T-helper 1 cell treated with Interleukin-12 subunit alpha and Interleukin-12 subunit beta and Interleukin-4 antibody, amounts not matched to agents 30 ng/mL and 1 ng/mL, for 36 hours (primary cell): ENCODE data around the gene PRMT9. TPM values are rescaled to one million over a fixed set of nuclear protein-coding genes. Genes with fewer than 3 reads are reported as not detected.

ENCODE experiments used
- intact Hi-C: fragments of 100-400 bp; cut with micrococcal nuclease; formaldehyde crosslinking; loops from one replicate; pipeline ENCODE4 v1.15.1; 2024
- total RNA-seq: library from RNA; stranded (reverse); gene quantifications from 2 replicates; pipeline ENCODE4 v1.2.3, GENCODE V29; 2022

PRMT9 gene
- 8.3 and 10.1 TPM in 2 replicates for total RNA-seq

DNA sequence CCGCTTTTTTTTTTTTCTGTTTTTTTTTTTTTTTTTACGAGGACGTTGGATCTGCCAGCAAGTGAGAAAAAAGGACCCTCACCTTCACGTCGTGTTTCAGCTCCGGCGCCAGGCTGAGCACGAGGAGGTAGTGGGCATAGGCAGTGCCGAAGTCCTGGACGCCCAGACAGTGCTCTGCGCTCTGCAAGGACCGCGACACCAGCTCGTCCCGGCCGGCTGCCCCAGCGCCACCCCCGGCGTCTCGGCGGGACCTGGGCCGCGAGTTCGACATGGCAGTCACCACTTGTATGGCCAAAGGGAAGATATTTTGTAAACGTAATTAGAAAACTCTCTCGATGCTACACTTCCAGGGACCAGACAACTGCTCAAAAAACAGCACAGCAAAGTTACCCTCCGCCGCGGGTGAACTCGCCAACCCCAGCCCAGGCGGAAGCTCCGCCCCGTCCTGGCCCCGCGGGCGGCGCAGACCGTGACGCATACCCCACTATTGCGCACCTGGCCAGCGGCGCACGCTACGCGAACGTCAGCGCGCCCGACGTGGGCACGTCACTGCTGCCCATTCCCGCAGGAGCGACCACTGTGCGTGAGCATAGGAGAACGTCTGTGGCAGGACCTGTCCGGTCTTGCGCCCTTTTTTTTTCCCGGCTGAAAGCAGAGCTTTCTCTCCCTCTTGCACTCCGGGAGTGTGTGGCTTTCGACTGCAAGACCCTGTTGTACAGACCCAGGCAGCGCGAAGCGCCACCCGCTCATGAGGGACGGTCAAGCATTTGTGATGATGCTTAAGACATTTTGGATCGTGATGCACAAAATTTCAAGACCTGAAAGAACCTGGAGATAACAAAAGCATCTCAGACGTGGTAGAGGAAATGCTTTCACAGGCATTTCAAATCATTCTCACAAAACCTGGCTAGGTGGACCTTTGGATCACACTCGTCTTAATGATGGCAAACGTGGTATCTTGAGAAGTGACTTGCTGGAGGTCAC is at the start of gene PRMT9:
Gene PRMT9 (minus strand): TSS at position 447 of the 984 bp plus-strand sequence. CDS start 176 bp downstream, at position 271.
- intact Hi-C loops: loop anchor here (1.0 to 5.0 kb wide), 10 partner anchors 24 to 1747 kb away; partner anchors contain the start of genes NR3C2, SLC10A7, TMEM184C and ZNF827

DNA sequence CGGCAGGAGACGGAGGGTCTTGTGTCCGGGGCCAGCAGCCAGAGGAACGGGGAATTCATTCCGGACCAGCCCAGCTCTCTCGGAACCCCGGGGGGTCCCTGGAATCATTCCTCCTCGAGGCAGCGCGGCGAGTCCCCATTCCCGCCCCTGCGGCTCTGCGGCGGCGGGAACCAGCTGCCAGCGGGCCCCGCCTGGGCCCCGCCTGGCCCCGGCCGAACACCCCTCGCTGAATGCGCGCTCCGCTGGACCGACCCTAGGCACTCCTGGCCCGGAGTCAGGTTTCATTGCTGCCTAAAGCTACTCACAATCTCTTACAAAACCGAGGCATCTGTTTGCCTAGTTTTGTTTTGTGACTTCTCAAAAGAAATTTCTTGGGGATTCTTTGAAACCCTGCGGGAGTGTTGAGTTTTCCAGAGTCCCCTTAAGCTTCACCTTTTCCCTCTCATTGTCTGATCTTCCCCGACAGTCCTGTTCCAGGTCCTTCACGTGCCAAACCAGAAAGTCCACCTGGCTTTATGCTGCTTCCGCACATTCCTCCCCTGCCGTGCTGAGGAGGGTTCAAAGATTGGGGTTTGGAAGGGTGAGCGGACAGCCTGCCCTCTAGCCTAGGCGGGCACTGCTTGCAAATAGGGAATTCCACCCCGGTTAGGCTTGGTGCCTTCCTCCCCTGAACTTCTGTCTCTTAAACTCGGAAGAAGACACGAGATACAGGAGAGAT is 48.7 kb upstream of the PRMT9 start:
- intact Hi-C loops: loop anchor here (1.0 to 5.0 kb wide), 5 partner anchors 24 to 712 kb away; partner anchors contain the start of gene TMEM184C

DNA sequence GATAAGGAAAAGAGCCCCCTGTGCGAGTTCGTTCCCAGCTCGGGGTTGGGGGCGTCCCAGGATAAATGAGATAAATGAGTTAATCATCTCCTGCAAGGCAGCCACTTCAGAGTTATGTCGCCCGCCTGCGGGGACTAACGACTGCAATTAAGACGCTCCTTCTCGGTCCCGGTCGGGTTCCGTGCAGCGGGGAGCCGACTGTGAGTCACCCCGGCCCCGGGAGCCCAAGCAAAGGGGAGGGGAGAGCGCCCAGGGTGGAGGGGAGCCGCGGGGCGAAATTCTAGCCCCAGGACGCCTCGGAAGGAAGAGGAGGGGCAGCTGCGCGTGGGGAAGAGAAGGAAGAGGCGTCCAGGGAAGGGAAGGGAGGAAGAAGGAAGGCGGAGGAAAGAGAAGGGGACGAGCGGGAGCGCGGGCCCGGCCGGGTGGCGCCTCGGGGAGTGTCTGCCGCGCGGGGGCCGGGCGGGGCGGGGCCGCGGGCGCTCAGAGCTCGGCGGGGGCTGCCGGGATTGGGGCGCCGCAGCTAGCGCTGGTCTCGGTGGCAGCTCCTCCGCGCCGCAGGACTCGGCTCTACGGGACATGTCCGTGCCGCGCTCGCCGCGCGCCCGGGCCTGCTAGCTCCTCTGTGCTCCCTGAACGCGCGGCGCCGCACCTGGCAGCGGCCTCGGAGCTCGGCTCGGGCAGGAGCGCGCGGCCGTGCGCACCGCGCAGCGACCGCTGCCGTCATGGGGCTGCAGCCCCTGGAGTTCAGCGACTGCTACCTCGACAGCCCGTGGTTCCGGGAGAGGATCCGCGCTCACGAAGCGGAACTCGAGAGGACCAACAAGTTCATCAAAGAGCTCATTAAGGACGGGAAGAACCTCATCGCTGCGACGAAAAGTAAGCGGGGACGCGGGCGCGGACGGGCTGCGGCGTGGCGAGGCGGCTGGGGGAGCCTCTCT is 47.9 kb upstream of the PRMT9 start, which contains the start of gene ARHGAP10:
Gene ARHGAP10 (plus strand): TSS at position 509 of the 938 bp plus-strand sequence. CDS start 214 bp downstream, at position 723.
- intact Hi-C loops: loop anchor here (1.0 to 5.0 kb wide), 8 partner anchors 24 to 713 kb away; partner anchors contain the start of genes PRMT9 and TMEM184C

GRCh38 chr4:147730333-147730732 is 46.4 kb upstream of the PRMT9 start:
- intact Hi-C loops: loop anchor here (5.0 kb wide), 1 partner anchor 62 kb away; no protein-coding TSS in a partner anchor

- intact Hi-C loops: no loop called here
Observed at GRCh38 chr4:147727476-147728028, 43.6 kb upstream of the PRMT9 start.

GRCh38 chr4:147725673-147726072 is 41.7 kb upstream of the PRMT9 start:
- intact Hi-C loops: no loop called here

- intact Hi-C loops: no loop called here
Observed at GRCh38 chr4:147724468-147725201, 40.7 kb upstream of the PRMT9 start.

DNA sequence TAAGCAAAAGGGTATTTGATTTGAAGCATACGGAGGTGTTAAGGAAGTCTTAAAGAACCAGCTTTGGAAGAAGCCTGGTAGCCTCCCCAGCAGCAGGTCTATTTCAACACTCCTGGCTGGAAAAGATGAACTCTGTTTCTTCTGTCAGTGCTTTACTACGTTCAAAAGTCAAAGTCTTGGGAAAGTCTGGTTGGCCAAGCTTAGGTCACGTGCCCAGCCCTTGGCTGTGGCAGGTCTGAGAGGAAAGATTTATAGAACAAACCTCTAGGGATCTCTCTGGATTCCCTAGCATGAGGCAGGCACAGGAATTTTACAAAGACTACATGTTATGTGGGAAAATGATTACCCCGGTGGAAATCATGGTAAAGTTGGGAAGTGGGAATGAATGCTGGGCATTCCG is 39.4 kb upstream of the PRMT9 start:
- intact Hi-C loops: no loop called here

DNA sequence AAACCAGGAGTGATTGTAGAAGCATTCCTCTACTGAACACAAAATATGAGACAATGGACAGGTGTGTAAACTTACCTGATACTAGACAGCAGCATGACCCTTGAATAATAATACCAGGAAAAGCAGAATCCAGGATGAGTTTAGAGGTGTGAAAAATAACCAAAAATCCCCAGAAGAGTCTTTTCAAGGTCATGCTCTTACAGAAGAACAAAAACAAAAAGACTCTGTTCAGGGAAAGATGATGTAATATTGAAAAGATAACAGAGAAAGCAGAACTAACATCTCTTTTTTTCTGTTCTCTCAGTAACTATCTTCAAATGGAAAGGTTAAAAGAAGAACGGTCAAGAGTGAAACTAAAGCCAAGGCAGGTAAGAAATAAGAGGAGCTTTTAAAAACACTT is 33.9 kb upstream of the PRMT9 start:
- intact Hi-C loops: no loop called here

GRCh38 chr4:147714575-147715401 is 30.8 kb upstream of the PRMT9 start:
- intact Hi-C loops: no loop called here

GRCh38 chr4:147709999-147710398 is 26.0 kb upstream of the PRMT9 start:
- intact Hi-C loops: loop anchor here (2.0 kb wide), 1 partner anchor 191 kb away; no protein-coding TSS in a partner anchor

DNA sequence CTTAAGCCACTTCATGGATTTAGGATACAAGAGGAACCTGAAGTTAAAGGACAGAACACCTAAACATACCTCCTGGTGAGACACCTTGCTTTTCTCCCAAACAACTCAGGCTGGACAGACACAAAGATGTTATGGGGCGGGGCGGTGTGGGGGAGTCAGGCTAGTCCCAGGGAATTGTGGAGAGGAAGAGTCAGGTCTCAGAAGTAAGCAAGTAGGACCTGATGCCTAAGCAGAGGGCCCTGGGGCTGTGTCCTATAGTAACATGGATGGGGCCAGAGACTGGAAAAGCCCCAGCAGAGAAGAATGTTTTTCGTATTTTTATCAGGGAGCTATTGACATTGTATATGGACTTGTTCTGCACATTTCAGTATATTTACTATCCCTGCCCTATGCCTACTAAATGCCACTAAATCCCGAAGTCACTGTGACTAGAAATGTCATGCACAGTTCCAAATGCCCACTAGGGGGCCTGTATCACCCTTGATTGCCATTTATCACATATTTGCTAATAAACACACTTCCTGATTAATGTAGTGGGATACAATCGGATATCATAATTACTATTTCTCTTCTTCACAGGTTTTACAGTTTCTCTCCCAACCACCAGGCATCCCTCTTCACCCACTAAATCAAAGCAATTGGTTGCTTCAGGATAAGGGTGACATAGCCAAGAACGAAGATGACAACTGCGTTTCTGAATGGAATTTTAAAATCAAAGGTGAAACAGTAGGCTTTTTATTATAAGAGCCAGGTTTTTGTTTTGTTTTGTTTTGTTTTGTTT is 24.1 kb upstream of the PRMT9 start:
- intact Hi-C loops: loop anchor here (1.0 to 2.0 kb wide), 5 partner anchors 24 to 189 kb away; partner anchors contain the start of genes ARHGAP10, PRMT9 and TMEM184C

GRCh38 chr4:147704846-147705245 is 20.9 kb upstream of the PRMT9 start:
- intact Hi-C loops: no loop called here

GRCh38 chr4:147696866-147697265 is 12.9 kb upstream of the PRMT9 start:
- intact Hi-C loops: no loop called here

DNA sequence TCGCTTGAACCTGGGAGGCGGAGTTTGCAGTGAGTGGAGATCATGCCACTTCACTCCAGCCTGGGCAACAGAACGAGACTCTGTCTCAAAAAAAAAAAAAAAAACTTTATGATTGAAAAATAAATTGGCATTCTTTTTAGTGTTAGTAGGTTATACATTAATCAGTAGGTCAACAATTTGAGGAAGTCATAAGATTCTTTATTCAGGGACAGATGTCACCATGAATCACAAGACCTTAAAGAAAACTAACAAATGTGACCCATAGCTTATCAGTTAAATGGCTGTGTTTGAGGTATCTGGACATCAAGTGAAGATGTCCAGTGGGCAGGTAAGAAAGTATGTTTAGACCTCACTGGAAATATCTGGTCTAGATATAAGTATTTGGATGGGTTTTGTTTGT is 9.3 kb upstream of the PRMT9 start:
- intact Hi-C loops: no loop called here

DNA sequence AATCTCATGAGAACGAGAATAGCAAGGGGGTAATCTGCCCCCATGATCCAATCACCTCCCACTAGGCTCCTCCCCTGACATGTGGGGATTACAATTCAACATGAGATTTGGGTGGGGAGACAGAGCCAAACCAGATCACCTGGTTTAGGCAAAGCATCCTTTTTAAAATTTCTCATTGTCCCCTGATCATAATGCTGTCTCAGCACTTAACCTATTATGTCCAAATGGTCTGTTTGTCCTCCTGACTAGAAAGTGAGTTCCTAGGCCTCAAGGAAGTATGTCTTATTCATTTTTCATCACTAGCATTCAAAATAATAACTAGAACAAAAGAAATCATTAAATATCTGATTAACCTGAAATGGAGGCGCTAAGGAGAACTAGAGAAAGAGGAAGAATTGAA is 7.9 kb upstream of the PRMT9 start:
- intact Hi-C loops: no loop called here

GRCh38 chr4:147689067-147689466 is 5.1 kb upstream of the PRMT9 start:
- intact Hi-C loops: no loop called here

DNA sequence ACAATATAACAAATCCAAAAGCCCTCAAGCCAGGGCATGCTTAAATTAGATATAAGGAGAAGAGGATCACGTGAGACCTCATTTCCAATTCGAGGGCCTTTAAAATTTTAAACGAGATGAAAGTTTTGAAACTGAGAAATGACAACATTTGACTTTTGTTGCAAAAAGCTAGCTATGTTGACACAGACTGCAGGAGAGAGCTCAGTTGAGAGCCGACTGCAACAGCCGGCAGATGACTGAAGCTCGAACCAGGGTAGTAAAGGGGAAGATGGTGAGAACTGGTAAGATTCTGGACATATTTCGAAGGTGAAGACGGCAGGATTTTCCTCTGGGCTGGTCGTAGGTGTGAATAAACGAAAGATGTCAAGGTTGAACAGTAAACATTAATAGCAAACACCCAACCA is 773 bp downstream of the PRMT9 start:
- intact Hi-C loops: loop anchor here (5.0 kb wide), 4 partner anchors 46 to 1746 kb away; partner anchors contain the start of genes SLC10A7 and ZNF827
